Mesenteric fat pad (tissue), 1 donor: ENCODE data around the gene CACNA1A. TPM values are rescaled to one million over a fixed set of nuclear protein-coding genes. Genes with fewer than 3 reads are reported as not detected.
A peak's percentile ranks its signal among the peaks of the same experiment; 100 is the strongest.

Experiments
- DNase-seq: peaks from one replicate; pipeline ENCODE4 v3.0.0-alpha.2; 2020; ENCODE audit warnings: low spot score
- total RNA-seq: library from RNA; stranded (reverse); fragmentation: NEBNext Ultra II Directional; extraction: Animal tissue kit (Norgen Biotek cat#: 25700); gene quantifications from one replicate; pipeline ENCODE4 v1.2.1, GENCODE V29; 2021
- donor health status: DM: yes; HTN: yes; CAD: no.

CACNA1A gene
- total RNA-seq, 1 donor from 2014 or later, result 0.84 TPM

GRCh38 chr19:13165162-13165997 is 340.9 kb downstream of the CACNA1A start:
- DNase-seq, result no peak

DNA sequence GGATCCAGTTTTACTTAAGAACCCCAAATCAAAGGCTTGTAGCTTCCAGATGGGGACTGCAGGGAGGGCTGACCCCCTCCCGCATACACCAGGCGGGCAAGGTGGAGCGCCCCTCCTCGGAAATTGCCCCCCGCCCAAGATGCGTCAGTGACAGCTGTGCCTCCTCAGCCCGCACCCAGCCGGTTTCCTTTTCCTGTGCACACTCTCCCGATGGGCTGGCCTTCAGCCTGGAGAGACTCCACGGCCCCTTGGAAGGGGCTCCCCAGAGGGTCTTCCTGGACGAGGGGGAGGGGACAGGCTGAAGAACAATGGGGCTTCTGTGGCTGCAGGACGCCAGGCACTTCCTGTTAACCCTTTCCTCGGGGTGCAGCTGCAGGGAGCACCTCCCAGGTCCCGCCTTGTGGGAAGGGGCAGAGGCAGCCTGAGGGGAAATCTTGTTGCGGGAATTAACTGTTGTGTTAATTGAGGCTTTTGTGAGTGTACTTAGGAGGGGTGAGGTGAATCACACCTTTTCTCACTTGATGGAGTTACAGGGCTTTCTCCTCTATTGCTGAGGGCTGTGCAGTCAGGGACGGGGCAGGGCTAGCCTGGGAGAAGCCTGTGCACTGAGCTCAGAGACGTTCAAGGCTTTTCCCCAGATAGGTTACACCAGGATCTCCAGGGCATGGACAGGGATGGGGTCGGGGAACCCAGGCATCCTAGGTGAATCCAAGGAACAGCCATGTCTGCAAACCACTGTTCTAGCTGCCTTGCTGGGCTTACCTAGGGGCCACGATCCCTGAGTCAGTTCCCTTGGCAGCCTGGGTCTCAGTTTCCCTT is 341.7 kb downstream of the CACNA1A start:
- no peak for DNase-seq

DNA sequence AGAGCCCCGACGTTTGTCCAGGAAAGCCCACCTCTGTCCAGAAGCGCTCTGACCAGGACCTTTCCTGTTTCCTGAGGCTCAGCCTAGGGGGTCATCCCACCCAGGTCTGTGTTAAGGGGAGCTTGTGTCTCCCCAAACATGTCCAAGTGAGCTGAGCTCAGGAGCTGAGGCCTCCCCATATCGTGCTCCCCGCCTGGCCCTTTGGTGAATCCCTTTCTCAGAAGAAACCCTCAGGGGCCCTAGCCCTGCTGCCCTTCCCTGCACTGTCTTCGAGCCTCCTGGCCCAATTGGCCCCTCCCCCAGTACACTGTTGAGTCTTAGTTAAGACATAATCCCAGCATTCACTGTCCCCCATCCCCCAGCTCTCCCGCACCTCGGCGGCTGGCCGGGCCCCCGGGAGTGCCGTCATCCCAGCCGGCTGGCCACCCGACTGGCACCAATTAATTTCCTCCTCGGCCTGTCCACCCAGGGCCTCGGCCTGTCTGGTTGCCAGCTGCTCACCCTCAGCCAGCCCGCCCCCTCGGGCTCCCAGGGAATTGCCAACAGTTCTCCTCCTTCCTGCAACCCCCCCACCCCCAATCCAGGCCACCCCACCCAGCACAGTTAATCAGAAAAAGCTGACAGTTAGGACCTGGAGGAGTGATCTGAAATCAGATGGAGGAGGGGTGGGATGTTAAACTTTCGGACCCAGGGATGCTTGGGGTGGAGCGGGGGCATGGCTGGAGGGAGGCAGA is 342.5 kb downstream of the CACNA1A start:
- peak; percentile 92 for DNase-seq

GRCh38 chr19:13162724-13163608 is 343.3 kb downstream of the CACNA1A start:
- DNase-seq, result peak; percentile 99

GRCh38 chr19:13160557-13160956 is 345.7 kb downstream of the CACNA1A start:
- no peak for DNase-seq

DNA sequence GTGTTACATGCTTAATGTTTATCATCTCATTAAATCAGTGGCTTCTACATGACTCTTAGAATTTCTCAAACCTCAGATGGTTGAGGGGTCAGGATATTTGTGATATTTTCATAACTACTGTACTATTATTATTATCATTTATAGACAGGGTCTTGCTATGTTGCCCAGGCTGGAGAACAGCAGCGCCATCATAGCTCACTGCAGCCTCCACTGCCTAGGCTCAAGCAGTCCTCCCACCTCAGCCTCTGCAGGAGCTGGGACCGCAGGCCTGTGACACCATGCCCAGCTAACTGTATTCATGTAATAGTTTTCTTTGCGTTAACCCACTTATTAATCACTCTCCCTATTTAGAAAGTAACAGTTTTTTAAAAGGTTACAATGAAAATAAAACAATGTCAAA is 346.6 kb downstream of the CACNA1A start:
- no peak for DNase-seq
